MM.1S (cell line): Measurements from ENCODE around the gene CCL2.

ENCODE experiments used
- DNase-seq: peaks from one replicate; pipeline ENCODE4 v3.0.0-alpha.2; 2015
- H2AFZ ChIP-seq: fragments of 300-600 bp; sonication (generic); 2 replicates; pipeline ENCODE4 v1.6.0; 2016; ENCODE audit warnings: antibody characterized with exemption, low read length
- H3F3A ChIP-seq: fragments of 300-600 bp; sonication (generic); 2 replicates; pipeline ENCODE4 v1.6.1; 2016; ENCODE audit warnings: mild to moderate bottlenecking, antibody characterized with exemption, low read length, moderate library complexity, mixed read lengths; ENCODE audit not compliant: insufficient read depth
- H3K27ac ChIP-seq: fragments of 300-600 bp; sonication (generic); 2 replicates; pipeline ENCODE4 v1.5.1; 2016; ENCODE audit warnings: mild to moderate bottlenecking, low read length
- H3K27me3 ChIP-seq: fragments of 300-600 bp; sonication (generic); replicated peaks from 2 replicates; pipeline ENCODE4 v1.6.0; 2016; ENCODE audit warnings: low read length; ENCODE audit not compliant: insufficient read depth
- H3K36me3 ChIP-seq: fragments of 300-600 bp; sonication (generic); replicated peaks from 2 replicates; pipeline ENCODE4 v1.6.1; 2016; ENCODE audit warnings: mild to moderate bottlenecking, low read length, mixed read lengths; ENCODE audit not compliant: insufficient read depth
- H3K4me1 ChIP-seq: fragments of 300-600 bp; sonication (generic); 2 replicates; pipeline ENCODE4 v1.6.1; 2016; ENCODE audit warnings: low read length, mixed read lengths
- H3K4me2 ChIP-seq: fragments of 300-600 bp; sonication (generic); 2 replicates; pipeline ENCODE4 v1.6.0; 2016; ENCODE audit warnings: low read depth, low read length
- H3K4me3 ChIP-seq: fragments of 300-600 bp; sonication (generic); 2 replicates; pipeline ENCODE4 v1.5.1; 2016; ENCODE audit warnings: low read length, mixed read lengths
- H3K79me2 ChIP-seq: fragments of 300-600 bp; sonication (generic); 2 replicates; pipeline ENCODE4 v1.6.1; 2016; ENCODE audit warnings: mixed run types, low read length, mixed read lengths
- H3K9ac ChIP-seq: fragments of 300-600 bp; sonication (generic); 2 replicates; pipeline ENCODE4 v1.6.1; 2016; ENCODE audit warnings: low read length, mixed read lengths
- H3K9me2 ChIP-seq: fragments of 300-600 bp; sonication (generic); replicated peaks from 2 replicates; pipeline ENCODE4 v1.6.1; 2016; ENCODE audit warnings: mild to moderate bottlenecking, low read length, mixed read lengths; ENCODE audit not compliant: insufficient read depth
- H3K9me3 ChIP-seq: fragments of 300-600 bp; sonication (generic); replicated peaks from 2 replicates; pipeline ENCODE4 v1.6.1; 2016; ENCODE audit warnings: mild to moderate bottlenecking, low read length, mixed read lengths; ENCODE audit not compliant: insufficient read depth
- H4K20me1 ChIP-seq: fragments of 300-600 bp; sonication (generic); 2 replicates; pipeline ENCODE4 v1.6.1; 2016; ENCODE audit warnings: mild to moderate bottlenecking, low read length, moderate library complexity, mixed read lengths; ENCODE audit not compliant: insufficient read depth
- EZH2 ChIP-seq: fragments of 300-600 bp; sonication (generic); optimal IDR thresholded peaks from 2 replicates; pipeline ENCODE3; 2017; ENCODE audit warnings: low read depth, mild to moderate bottlenecking, antibody characterized with exemption, low read length, mixed read lengths
- EZH2phosphoT487 ChIP-seq: fragments of 300-600 bp; sonication (generic); IDR thresholded peaks from 2 replicates; pipeline ENCODE4 v1.6.1; 2018; ENCODE audit warnings: antibody characterized with exemption, low read length
- TF ChIP-seq, protein P1 (sequence below): fragments of 300-600 bp; sonication (generic); IDR thresholded peaks from 2 replicates; pipeline ENCODE4 v1.5.1; 2016; ENCODE audit warnings: antibody characterized with exemption, low read length, mixed read lengths

CCL2 gene

DNA sequence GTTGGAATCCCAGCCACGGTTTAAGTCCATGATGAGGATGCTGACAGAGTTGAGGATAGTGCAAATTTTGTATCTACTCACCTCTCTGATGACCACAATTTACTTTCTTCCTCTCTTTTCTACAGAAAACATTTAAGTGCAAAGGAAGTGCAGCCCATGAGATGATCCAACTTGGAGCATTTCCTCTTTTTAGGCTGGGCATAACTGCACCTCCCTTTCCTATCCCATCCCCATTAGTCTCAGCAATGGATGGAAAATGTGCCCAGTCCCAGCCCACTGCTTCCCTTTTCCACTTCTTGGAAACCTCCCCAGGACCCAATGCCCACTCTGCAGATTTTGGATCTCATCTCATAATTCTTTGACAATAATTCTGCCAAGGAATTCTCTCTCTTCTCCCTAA lies 47.6 kb downstream of the CCL2 start:
- no peak overlapping the region for H3K27ac ChIP-seq
- H3F3A ChIP-seq: peaks cover 14% of the 10 kb centered on the region
- no peaks in the 10 kb centered on the region for H3K9me2 ChIP-seq
- H3K9me3 ChIP-seq: no peaks in the 10 kb centered on the region
- H3K9ac ChIP-seq: no peak overlapping the region
- DNase-seq: no peak
- H3K36me3 ChIP-seq: no peaks in the 10 kb centered on the region
- no peak overlapping the region for H3K4me3 ChIP-seq
- no peak overlapping the region for H2AFZ ChIP-seq
- H3K79me2 ChIP-seq: no peaks in the 10 kb centered on the region
- TF ChIP-seq, protein P1, sequence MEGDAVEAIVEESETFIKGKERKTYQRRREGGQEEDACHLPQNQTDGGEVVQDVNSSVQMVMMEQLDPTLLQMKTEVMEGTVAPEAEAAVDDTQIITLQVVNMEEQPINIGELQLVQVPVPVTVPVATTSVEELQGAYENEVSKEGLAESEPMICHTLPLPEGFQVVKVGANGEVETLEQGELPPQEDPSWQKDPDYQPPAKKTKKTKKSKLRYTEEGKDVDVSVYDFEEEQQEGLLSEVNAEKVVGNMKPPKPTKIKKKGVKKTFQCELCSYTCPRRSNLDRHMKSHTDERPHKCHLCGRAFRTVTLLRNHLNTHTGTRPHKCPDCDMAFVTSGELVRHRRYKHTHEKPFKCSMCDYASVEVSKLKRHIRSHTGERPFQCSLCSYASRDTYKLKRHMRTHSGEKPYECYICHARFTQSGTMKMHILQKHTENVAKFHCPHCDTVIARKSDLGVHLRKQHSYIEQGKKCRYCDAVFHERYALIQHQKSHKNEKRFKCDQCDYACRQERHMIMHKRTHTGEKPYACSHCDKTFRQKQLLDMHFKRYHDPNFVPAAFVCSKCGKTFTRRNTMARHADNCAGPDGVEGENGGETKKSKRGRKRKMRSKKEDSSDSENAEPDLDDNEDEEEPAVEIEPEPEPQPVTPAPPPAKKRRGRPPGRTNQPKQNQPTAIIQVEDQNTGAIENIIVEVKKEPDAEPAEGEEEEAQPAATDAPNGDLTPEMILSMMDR: no peak
- TF ChIP-seq EZH2 (no peak), EZH2phosphoT487 (no peak)
- H4K20me1 ChIP-seq: no peaks in the 10 kb centered on the region
- H3K4me2 ChIP-seq: no peak overlapping the region
- peaks cover 48% of the 10 kb centered on the region for H3K4me1 ChIP-seq
- H3K27me3 ChIP-seq: no peaks in the 10 kb centered on the region

DNA sequence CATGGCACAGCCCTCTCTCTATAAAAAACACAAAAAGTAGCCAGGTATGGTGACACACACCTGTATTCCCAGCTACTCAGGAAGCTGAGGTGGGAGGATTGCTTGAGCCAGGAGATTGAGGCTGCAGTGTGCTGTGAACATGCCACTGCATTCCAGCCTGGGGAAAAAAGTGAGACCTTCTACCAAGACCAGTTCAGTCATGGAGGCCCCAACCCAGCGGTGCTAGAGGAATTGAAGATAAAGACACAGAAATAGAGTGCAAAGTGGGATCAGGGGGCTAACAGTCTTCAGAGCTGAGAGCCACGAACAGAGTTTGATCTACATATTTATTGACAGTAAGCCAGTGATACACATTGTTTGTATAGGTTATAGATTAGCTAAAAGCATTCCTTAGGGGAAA lies 48.5 kb downstream of the CCL2 start:
- TF ChIP-seq EZH2phosphoT487 (no peak), EZH2 (no peak)
- TF ChIP-seq, protein P1: no peak
- H3K9me3 ChIP-seq: no peaks in the 10 kb centered on the region
- no peak overlapping the region for H3K9ac ChIP-seq

DNA sequence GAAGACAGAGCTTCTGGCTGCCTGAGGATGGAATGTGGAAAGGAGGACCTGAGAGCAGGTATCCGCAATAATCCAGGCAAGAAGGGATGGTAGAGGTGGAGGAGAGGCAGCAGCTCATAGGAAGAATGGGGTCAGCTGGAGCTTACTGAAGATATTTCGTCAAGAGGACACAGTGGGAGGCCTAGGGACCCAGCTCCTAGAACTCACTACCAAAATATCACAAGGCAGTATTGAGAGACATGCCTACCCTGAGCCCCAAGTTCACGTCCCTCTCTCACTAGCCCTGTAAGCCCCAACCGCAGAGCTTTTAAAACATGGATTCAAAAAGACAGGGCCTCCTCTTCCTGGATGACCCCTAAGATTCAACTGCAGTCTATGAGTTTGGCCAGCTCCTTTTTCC lies 50.0 kb downstream of the CCL2 start:
- Histone ChIP-seq H3K27ac (no peak overlapping the region), H3K9ac (no peak overlapping the region), H3K4me1 (peaks cover 46% of the 10 kb centered on the region), H3K36me3 (no peaks in the 10 kb centered on the region), H3K4me3 (no peak overlapping the region), H3K27me3 (no peaks in the 10 kb centered on the region), H3K4me2 (no peak overlapping the region), H3K9me2 (no peaks in the 10 kb centered on the region), H3K79me2 (no peaks in the 10 kb centered on the region), H3F3A (peaks cover 14% of the 10 kb centered on the region), H4K20me1 (no peaks in the 10 kb centered on the region), H3K9me3 (no peaks in the 10 kb centered on the region), H2AFZ (no peak overlapping the region)
- DNase-seq: no peak
- TF ChIP-seq, protein P1: no peak
- TF ChIP-seq EZH2phosphoT487: no peak
- TF ChIP-seq EZH2: no peak

More for the DNA sequence above, 48.5 kb downstream of the CCL2 start:
- Histone ChIP-seq H3K9me2 (no peaks in the 10 kb centered on the region), H3K79me2 (no peaks in the 10 kb centered on the region), H3K27ac (no peak overlapping the region), H3K4me3 (no peak overlapping the region), H4K20me1 (no peaks in the 10 kb centered on the region), H3K27me3 (no peaks in the 10 kb centered on the region), H2AFZ (no peak overlapping the region), H3K4me2 (no peak overlapping the region), H3K4me1 (peaks cover 53% of the 10 kb centered on the region), H3K36me3 (no peaks in the 10 kb centered on the region), H3F3A (peaks cover 14% of the 10 kb centered on the region)
- no peak for DNase-seq
